ENCODE data around the gene GRIK4. TPM values are rescaled to one million over a fixed set of nuclear protein-coding genes. Genes with fewer than 3 reads are reported as not detected.

The GRIK4 gene
- total and polyA plus RNA-seq, 9 of the 15 experiments (the other 6 are each of a cell fraction or from before 2014, with no cell fraction given), result not detected

GRCh38 chr11:120489799-120490198 lies 21.7 kb upstream of the GRIK4 start:
- Histone ChIP-seq H3K27me3 (ENCODE audit: control insufficient read depth in 2 of 2, insufficient read depth in 2 of 2, low read length in 2 of 2) (no peaks in the 10 kb centered on the region), H3K4me3 (no peak overlapping the region), H3K27ac (ENCODE audit: extremely low read depth, low read depth, low read length) (no peak overlapping the region), H2AFZ (ENCODE audit: low read depth, low read length) (no peak overlapping the region), H3K9ac (ENCODE audit: insufficient read depth in 1 of 2, low read depth in 2 of 2, low read length in 2 of 2) (no peak overlapping the region), H3K79me2 (ENCODE audit: control insufficient read depth, insufficient read depth, low read length) (no peaks in the 10 kb centered on the region), H3K4me1 (replicated peaks in 1 of 2; ENCODE audit: control insufficient read depth in 2 of 2, insufficient read depth in 2 of 2, low read length in 2 of 2) (peaks cover 0 to 5% of the 10 kb centered on the region in 2 experiments; a peak in 2 of 5 replicates), H3K36me3 (ENCODE audit: control insufficient read depth, insufficient read depth, low read length) (peaks cover 17% of the 10 kb centered on the region), H3K9me3 (replicated peaks; ENCODE audit: control insufficient read depth, insufficient read depth, low read depth, low read length) (no peaks in the 10 kb centered on the region), H3K9me1 (ENCODE audit: control insufficient read depth, insufficient read depth, low read length) (no peaks in the 10 kb centered on the region), H4K20me1 (replicated peaks; ENCODE audit: control insufficient read depth, insufficient read depth, low read length) (no peaks in the 10 kb centered on the region), H3K4me2 (ENCODE audit: insufficient read depth, low read length) (no peak overlapping the region)
- DNase-seq (ENCODE audit: extremely low read depth in 1 of 4, low spot score in 3 of 4) (no peak), FAIRE-seq (no peak), ATAC-seq (no peak)
- intact Hi-C loops (cut with micrococcal nuclease), result no loop called here
- in situ Hi-C loops (cut with MboI), result no loop called here
- CTCF ChIA-PET (ENCODE audit: low intra/inter-chr PET ratio), result no interaction called here
- POLR2A ChIA-PET, result interaction anchor here (0.5 kb wide), 1 partner anchor 241 kb away, joined by 3 read pairs; no protein-coding TSS in a partner anchor
- WGBS (ENCODE audit: insufficient coverage, low coverage, missing lambda C conversion rate), result 72% methylated on average over 1 of the region's 1 CpG
- BruUV-seq (replicated peaks), result no TSS peak
- TF ChIP-seq NFXL1 (CRISPR knock-in tag; IDR thresholded peaks at IDR 0.05) (no peak), ESRRB (CRISPR knock-in tag; IDR thresholded peaks at IDR 0.05; ENCODE audit: borderline replicate concordance) (no peak), GATA2 (CRISPR knock-in tag; IDR thresholded peaks at IDR 0.05) (no peak), XRCC5 (IDR thresholded peaks at IDR 0.05; ENCODE audit: low read depth, low read length) (no peak), ZSCAN32 (CRISPR knock-in tag; IDR thresholded peaks at IDR 0.05) (no peak), TEAD2 (tag; IDR thresholded peaks at IDR 0.05) (no peak), PRMT5 (CRISPR knock-in tag; IDR thresholded peaks at IDR 0.05) (no peak)

- no peak for DNase-seq (ENCODE audit: extremely low read depth in 1 of 4, low spot score in 3 of 4)
- no peak overlapping the region for H3K4me2 ChIP-seq (ENCODE audit: insufficient read depth, low read length)
- ATAC-seq, result no peak
- no peak overlapping the region for H2AFZ ChIP-seq (ENCODE audit: low read depth, low read length)
- H3K9ac ChIP-seq (ENCODE audit: insufficient read depth in 1 of 2, low read depth in 2 of 2, low read length in 2 of 2), result no peak overlapping the region
- no TSS peak for BruUV-seq (replicated peaks)
- no peaks in the 10 kb centered on the region for H3K9me3 ChIP-seq (replicated peaks; ENCODE audit: control insufficient read depth, insufficient read depth, low read depth, low read length)
- 68% methylated on average over 3 of the region's 3 CpGs for WGBS (ENCODE audit: insufficient coverage, low coverage, missing lambda C conversion rate)
- in situ Hi-C loops (cut with MboI), result no loop called here
- no peaks in the 10 kb centered on the region for H4K20me1 ChIP-seq (replicated peaks; ENCODE audit: control insufficient read depth, insufficient read depth, low read length)
- POLR2A ChIA-PET, result no interaction called here
- no peaks in the 10 kb centered on the region for H3K79me2 ChIP-seq (ENCODE audit: control insufficient read depth, insufficient read depth, low read length)
- no peak overlapping the region for H3K27ac ChIP-seq (ENCODE audit: extremely low read depth, low read depth, low read length)
- no peaks in the 10 kb centered on the region; a peak in 1 of 5 replicates for H3K27me3 ChIP-seq (ENCODE audit: control insufficient read depth in 2 of 2, insufficient read depth in 2 of 2, low read length in 2 of 2)
- H3K36me3 ChIP-seq (ENCODE audit: control insufficient read depth, insufficient read depth, low read length), result no peaks in the 10 kb centered on the region; the same call in 2 of the 3 replicates
- no peak for FAIRE-seq
- intact Hi-C loops (cut with micrococcal nuclease), result no loop called here
- peaks cover 0 to 8% of the 10 kb centered on the region in 2 experiments; a peak in 2 of 5 replicates for H3K4me1 ChIP-seq (replicated peaks in 1 of 2; ENCODE audit: control insufficient read depth in 2 of 2, insufficient read depth in 2 of 2, low read length in 2 of 2)
- CTCF ChIA-PET (ENCODE audit: low intra/inter-chr PET ratio), result no interaction called here
- no peaks in the 10 kb centered on the region for H3K9me1 ChIP-seq (ENCODE audit: control insufficient read depth, insufficient read depth, low read length)
- H3K4me3 ChIP-seq, result no peak overlapping the region
- no peak for TF ChIP-seq ERF (CRISPR knock-in tag; IDR thresholded peaks at IDR 0.05)
- TF ChIP-seq C11orf30 (IDR thresholded peaks at IDR 0.05; ENCODE audit: low read depth), result no peak
- TF ChIP-seq ARID1B (IDR thresholded peaks at IDR 0.05), result no peak
- TF ChIP-seq DIDO1 (tag; IDR thresholded peaks at IDR 0.05; ENCODE audit: low read depth), result no peak
- TF ChIP-seq IFI16 (CRISPR knock-in tag; IDR thresholded peaks at IDR 0.05), result no peak
- no peak for TF ChIP-seq CXXC5 (CRISPR knock-in tag; IDR thresholded peaks at IDR 0.05)
- no peak for TF ChIP-seq CBX2 (IDR thresholded peaks at IDR 0.05; ENCODE audit: insufficient read depth, low read length, poor library complexity, severe bottlenecking)
- no peak for TF ChIP-seq ZNF239 (CRISPR knock-in tag; IDR thresholded peaks at IDR 0.05)
- no peak for TF ChIP-seq KAT2B (IDR thresholded peaks at IDR 0.05; ENCODE audit: low read depth, low read length)
- TF ChIP-seq POLR3A (IDR thresholded peaks at IDR 0.05; ENCODE audit: borderline replicate concordance, extremely low read depth, insufficient read depth, insufficient read length), result no peak
- no peak for TF ChIP-seq ZNF274 (IDR thresholded peaks at IDR 0.05; ENCODE audit: borderline replicate concordance, low read depth, low read length)
These were observed 19.1 kb upstream of the GRIK4 start for GRCh38 chr11:120492486-120492885.

Measured in K562 (cell line).